NCI-H526 (cell line): ENCODE results near the gene RTP5.

Source experiments
- DNase-seq, 2 experiments: peaks; one replicate each; lab custom pipeline; 2025; lab: John Stamatoyannopoulos, UW

The RTP5 gene

DNA sequence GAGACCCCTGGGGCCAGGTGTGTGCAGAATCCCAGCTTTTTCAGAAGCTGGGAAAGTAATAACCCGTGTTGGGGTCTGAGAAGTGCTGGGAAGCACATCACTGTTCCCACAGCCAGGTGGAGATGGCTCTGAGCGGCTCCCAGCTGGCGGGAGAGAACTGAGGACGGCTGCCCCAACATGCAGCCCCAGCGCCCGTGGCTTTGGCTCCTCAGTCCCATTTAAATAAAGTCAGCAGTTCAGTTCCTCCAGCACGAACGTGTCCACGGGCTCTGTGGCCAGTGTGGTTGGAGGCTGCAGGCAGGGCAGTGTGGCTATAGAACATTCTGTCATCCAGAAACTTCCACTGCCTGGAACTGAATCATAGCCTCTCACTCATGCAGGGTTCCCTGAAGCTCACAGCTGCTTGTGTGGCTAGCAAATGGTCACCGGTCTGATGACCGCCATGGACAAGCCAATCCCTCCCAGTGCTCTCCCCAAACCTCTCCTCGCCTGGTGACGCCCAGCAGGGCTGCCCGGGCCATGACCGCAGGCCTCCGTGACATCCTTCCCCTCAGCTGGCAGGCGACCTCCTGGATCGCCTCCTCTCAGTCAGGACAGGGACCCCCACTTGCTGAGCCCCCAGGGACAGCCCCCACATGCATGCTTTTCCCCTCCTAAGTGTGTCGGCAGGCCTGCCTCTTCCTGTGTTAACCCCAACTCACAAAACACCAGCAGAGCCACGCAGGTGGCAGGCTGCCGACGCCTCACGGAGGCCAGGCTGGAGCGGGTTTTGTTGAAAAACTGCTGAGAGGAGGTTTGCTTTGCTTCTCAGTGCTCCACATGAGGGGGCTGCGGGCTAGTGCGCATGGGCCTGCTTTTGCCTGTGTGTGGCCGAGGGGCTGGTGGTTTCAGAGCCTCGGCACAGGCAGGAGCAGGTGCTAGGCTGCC is 1.3 kb downstream of the RTP5 start:
- peak in 1 of 2 experiments; percentile 30 for DNase-seq

DNA sequence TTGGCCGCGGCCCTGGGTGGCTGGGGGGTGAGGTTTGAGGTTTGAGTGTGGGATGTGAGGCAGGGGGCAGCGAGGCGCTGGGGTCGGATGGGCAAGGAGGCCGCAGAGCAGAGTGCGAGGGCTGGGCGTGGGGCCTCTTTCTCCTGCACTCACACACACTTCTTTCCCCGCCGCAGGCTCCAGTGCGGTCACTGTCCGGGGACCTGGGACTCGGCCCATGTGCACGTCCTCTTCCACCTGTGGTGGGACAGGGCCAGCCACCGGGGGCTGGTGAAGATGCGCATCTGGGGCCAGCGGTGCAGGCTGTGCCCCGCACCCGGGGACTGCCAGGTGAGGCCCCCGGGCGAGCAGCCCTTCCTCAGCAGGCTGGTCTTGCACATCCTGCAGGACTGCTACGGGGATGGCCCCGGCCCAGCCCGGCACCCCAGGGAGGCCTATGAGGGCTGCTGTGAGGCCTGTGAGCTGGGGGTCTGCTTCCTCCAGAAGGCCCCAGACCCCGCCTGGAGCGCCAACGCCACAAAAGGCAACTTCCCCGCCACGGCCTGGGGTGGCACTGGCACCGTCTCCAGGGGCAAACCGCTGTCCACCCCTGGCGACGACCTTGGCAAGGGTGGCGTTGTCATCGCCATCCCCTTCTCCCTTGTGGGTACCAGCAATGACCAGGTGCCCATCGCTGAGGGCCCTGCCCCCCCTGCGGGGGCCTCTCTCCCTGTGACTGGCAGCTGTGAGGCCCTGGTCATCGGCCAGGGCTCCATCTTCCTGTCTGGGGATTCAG is 2.2 kb downstream of the RTP5 start:
- DNase-seq, result no peak

DNA sequence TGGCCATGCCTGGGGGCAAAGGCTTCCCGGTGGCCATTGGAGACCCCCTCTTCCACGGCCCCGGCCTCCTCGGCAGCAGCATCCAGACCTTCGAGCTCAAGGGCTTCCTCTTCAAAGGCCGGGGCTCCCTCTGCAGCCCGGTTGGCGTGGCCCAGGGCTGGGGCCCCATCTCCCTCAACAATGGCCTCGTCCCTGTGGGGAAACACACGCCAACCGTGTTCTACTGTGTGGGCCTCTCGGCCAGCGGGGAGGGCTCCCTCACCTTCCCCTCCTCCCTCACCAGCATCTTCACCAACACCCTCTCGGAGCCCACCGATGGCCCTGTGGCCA is 2.7 kb downstream of the RTP5 start:
- no peak for DNase-seq

DNA sequence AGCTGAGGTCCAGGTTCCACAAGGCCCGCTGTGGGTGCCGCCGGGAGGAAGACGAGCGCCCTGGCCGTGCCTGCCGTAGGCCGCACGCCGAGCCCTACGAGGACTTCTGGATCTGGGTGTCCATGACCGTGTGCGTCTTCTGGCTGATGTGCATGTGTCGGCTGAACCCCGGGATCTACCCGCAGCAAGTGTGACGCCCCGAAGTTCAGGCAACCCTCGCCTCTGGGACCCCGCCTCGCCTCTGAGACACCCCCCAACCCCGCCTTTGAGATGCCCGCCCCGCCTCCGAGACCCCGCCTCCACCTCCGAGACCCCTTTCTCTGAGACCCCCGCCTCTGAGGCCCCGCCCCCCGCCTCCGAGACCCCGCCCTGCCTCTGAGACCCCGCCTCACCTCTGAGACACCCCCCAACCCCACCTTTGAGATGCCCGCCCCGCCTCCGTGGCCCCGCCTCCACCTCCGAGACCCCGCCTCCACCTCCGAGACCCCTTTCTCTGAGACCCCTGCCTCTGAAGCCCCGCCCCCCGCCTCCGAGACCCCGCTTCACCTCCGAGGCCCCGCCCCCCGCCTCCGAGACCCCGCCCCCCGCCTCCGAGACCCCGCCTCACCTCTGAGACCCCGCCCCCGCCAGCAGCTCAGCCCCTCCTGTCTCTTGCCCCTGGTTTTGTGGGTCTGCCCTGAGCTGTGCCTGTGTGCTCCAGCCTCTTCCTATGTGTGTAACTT is 3.7 kb downstream of the RTP5 start:
- no peak for DNase-seq

DNA sequence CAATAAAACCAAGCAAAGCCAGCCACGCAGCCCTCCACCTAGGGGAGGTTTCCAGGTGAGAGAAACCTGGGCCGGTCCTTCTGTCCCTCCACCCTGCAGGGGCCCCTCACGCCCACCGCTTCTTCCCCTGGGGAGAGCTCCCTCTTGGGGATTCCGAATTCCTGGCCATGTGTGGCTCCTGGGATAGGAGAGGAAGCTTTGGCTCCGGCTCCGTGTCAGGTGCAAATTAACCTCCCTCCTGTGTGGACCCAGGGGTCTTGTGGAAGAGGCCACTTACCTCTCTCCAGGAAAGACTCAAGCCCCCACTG is 4.2 kb downstream of the RTP5 start:
- no peak for DNase-seq

DNA sequence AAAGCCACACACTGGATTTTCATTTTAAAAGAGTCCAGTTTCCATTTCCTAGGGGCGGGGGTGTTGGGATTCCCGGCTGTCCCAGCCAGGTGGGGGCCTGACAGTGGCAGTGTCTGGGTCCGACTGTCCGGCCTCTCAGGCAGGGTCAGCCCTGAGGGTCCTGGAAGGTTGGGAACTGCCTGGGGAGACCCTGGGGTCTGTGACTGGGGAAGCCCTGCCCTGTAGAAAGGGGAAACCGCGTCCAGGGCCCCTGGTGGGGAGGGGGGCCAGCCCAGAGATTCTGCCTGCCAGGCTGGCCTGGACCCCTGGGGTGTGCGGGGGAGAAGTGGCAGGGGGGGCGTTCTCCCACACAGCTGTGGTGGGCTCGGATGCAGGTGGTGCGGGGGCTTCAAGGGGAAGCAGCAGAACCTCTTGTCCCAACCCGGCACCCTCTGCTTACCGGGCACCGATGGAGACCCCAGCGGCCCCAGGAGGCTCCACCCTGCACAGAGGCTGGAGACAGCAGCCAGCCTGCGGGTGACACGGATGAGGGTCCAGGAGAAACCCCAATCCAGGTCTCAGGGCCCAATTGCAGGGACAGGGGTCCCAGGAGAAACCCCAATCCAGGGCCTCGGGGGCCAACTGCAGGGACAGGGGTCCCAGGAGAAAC is 4.9 kb downstream of the RTP5 start:
- DNase-seq, result no peak

DNA sequence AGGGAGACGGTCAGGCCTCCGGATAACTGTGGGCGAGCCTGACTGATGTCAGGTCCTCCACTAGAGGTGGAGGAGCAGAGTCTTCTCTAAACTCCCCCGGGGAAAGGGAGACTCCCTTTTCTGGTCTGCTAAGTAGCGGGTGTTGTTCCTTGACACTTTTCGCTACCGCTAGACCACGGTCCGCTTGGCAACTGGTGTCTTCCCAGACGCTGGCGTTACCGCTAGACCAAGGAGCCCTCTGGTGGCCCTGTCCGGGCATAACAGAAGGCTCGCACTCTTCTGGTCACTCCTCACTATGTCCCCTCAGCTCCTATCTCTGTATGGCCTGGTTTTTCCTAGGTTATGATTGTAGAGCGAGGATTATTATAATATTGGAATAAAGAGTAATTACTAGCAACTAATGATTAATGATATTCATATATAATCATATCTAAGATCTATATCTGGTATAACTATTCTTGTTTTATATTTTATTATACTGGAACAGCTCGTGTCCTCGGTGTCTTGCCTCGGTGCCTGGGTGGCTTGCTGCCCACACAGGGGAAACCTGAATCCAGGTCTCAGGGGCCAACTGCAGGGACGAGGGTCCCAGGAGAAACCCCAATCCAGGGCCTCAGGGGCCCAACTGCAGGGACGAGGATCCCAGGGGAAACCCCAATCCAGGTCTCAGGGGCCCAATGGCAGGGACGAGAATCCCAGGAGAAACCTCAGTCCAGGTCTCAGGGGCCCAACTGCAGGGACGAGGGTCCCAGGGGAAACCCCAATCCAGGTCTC is 6.4 kb downstream of the RTP5 start:
- DNase-seq, result peak; percentile 26 to 50

DNA sequence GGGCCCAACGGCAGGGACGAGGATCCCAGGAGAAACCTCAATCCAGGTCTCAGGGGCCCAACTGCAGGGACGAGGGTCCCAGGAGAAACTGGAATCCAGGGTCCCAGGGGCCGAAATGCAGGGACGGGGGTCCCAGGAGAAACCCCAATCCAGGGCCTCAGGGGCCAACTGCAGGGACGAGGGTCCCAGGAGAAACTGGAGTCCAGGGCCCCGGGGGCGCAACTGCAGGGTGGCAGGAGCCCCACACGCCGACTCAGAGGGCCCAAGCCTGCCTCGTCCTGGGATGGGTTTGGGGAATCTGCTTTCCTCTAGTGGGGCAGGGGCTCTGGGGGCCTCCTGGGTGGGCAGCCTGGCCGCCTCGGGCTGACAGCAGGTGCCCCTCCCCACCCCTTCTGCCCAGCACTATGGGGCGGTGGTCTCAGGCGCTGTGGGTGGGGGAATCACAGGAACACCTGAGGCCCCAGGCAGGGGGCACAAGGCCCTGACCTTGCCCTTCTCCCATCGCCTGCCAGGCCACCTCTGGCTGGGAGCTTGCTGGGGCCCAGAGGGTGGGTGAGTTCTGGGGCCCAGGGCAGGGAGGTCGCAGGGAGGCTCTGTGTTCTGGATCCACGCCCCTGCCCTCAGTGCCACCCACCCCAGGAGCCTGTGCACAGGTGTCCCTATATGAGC is 7.1 kb downstream of the RTP5 start:
- no peak for DNase-seq

DNA sequence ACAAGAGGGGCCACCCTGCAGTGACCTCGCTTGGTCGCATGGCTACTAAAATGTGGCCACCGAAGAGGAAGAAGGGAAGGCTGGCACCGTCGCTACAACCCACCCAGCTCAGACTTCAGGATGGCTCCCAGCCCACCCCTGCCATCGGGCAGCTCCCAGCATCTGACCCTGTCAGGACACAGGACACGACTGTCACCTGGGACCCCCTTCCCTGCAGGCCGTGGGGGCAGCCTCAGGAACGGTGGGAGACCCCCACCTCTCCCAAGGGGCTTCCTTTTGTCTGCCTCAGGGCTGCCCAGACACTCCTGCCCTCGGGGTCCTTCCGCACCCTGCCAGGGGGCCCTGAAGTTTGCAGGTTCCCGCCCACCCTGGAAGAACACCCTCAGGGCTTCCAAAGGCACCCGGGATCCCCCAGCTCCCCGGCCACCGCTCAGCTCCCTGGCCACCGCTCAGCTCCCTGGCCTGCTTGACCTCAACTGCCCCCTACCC is 7.7 kb downstream of the RTP5 start:
- DNase-seq, result peak in 1 of 2 experiments; percentile 32

DNA sequence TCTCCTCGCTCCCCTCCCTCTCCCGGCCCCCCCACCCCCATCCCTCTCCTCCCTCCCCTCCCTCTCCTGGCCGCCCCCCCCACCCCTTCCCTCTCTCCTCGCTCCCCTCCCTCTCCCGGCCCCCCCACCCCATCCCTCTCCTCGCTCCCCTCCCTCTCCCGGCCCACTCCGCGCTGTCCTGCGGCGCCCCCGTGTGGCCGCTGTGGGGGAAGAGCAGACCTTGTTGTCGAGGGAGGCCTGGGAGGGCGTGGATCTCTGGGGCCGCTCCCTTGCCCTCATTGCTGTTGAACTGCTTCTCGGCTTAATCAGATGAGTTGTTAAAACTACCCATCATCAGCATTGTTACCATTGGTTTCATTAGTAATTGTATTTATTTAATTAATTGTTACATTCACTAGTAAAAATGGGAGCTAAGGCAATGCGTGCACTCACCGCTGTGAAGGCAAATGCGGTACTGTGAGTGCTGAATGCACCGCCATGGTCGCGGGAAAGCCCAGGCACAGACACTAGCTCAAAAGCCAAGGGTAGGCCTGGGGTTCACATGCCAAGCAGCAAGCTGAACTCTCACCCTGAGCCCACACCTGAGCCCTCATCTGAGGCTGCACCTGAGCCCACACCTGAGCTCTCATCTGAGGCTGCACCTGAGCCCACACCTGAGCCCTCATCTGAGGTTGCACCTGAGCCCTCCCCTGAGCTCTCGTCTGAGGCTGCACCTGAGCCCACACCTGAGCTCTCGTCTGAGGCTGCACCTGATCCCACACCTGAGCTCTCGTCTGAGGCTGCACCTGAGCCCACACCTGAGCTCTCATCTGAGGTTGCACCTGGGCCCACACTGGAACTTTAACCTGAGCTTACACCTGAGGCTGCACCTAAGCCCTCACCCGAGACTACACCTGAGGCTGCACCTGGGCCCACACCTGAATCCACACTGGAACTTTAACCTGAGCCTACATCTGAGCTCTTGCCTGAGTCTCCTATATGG is 8.8 kb downstream of the RTP5 start:
- DNase-seq, result peak; percentile 57 to 87

DNA sequence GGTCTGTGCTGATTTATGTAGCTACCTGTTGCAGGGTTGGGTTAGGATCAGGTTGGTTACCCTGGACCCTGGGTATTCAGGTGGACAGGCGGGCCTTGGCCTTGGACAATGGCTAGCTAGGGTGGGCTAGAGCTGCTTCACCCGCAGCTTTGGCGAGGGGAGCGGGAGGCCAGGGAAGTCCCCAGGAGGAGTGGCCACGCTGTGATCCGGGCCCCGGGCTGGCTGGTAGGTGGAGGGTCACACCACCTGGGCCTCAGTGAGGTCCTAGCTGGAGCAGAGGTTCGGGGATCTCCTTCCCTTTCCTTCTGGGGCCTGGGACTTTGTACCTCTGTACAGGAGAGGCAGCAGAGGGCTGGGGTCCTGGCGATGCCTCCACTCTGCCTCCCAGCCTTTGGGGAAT is 9.8 kb downstream of the RTP5 start:
- no peak for DNase-seq

DNA sequence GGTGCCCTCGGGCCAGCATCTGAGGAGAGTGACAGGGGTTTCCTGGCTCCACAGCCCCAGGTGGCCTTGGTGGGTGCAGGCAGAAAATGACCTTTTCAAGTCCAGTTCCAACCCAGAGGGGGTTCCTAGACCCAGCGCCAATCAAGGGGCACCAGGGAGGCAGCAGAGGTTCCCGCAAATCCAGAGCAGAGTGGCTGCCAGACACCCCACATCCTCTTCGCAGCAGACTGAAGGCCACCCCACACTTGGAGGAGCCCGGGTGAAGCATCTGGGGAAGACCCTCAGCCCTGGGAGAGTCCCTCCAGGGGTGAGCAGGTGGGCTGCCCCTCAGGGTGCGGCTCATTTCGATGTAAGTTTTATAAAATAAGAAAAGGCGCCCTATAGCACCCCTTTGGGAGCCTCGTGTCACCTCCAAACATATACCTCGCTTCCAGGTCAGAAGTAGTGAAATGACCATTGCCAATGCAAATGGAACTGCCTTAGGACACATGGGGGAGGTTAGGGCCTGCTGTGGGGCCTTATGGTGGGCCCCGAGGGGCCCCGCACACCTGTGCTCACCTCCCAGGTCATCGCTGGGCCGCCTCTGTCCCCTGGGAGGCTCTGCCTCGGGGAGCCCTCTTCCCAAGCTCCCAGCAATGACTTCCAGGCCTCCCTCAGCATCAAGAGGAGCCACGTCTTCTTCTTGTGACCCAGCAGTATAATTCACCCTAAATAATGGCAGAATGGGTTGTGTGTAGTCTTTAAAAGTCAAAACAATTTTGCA is 11.0 kb downstream of the RTP5 start:
- peak in 1 of 2 experiments; percentile 45 for DNase-seq

DNA sequence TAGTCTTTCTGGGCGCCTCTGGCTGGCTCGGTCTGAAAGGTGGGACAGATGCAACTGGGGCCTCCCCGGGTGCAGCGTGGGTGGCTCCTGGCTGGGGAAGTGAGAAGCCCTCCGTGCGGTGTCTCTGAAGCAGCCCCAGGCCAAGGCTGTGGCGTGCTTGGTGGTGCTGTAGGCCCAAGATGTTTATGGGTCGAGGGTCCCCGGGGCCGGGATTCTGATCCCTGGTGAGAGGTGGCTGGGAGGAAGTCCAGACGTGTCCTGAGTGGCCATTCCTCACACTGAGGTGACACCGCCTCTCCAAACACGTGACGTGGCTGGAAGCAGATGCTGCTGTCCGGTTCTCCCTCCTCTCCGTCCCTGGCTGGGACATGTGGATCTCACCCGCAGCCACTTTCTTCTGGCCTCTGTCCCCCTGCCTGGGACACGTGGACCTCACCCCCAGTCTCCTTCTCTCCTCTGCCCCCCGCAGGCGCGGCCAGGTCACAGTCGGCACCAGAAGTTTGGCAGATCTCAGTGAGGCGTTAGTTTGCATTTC is 12.6 kb downstream of the RTP5 start:
- DNase-seq, result no peak

DNA sequence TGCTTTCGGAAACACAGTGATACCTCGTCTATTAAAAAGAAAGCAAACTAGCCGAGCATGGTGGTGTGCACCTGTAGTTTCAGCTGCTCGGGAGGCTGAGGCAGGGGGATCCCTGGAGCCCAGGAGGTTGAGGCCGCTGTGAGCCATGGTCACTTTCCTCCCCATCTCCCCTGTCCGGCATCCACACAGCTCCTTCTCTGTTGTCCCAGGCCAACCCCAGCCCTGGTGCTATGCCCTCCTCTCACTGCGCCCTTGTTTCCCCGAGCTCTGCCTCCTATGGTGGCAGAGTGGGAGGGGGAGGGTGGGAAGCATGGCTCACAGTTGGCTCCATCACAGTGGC is 15.4 kb downstream of the RTP5 start:
- no peak for DNase-seq

DNA sequence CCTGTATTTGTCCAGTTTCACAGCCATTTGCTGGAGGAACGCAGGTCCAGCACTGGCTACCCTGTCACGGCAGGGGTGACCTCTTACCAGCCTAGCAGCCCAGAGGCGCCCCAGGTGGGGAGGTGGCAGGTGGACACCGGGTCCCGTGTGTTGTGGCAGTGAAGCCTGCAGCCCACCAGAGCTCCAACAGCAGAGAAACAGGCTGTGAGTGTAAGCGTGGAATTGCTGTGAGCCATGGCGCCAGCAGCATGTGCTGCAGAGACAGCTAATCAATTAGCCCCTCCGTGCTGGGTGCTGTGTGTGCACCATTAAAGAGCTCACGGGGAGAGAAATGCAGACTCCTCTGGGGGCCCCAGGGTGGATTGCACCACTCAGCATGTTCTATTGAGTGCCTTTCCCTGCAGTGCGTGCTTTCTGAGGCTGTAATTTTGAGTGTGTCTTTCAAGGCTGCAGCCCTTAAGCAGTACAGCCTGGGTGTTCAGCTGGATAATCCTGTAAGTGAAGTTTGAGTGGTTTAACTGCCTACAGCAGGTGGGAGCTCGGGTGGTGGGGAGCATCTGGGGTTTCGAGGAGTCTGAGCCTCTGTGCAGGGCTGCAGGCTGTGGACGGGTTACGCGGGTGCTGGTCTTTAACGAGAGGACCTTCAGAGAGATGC is 15.9 kb downstream of the RTP5 start:
- no peak for DNase-seq

DNA sequence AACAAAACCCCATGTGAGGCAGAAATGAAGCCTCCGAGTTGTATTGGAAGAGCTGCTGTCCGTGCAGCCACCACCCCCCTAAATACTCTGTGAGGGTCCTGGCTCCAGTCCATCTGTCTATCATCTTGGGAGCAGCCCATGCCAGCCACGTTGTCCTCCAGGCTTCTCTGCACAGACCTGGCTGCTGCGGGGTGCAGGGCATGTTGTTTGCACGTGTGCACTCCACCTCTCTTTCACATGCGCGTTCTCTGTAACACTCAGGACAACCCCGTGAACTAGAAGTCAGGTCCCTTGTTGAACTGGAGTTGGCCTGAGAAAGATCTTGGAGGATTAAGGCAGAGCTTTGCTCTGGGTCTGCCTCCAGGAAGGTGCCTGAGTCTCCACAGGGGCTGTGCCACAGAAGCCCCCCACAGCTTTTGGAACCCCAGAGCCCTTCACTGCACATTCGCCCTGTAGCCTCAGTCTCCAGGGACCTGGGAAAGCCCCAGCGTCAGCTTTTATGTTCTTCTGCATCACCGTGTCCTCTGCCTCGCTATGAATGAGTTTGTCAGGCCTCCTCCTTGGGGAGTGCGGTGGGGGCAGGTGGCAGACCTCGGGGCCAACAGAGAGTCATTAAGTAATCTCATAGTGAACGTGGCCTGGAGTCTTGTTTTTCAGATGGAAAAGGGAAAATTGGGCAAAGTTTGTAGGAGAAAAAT is 16.6 kb downstream of the RTP5 start:
- no peak for DNase-seq

DNA sequence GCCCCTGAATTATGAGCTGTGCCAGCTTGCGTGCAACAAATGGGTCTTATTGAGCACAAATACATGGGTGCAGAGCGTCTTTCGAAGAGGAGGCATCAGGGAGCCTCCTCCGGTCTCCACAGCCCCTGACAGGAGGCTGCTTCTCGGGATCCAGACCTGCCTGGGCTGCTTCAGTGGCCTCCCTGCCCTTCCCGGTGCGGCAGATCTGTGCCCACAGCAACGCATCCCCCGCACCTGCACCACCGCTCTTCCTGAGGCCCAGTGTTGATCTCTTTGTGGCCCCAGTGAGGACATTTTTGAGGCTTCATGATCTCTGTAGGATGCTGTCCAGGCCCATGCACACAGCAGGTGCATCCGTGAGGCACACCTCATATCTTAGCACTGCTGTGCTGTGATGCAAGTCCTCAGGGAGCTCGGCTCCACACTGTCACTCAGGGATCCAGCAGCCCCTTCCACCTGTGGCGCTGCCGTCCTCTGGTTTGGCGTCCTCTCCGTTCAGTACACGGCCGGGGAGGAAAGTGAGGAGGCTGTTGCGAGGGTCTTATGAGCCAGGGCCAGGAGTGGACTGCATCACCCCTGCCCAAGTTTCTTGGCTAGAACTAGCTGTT is 17.4 kb downstream of the RTP5 start:
- no peak for DNase-seq
